ENCODE results near the gene SYCE3. TPM values are rescaled to one million over a fixed set of nuclear protein-coding genes. Genes with fewer than 3 reads are reported as not detected.

The SYCE3 gene
- total RNA-seq, 1 donor from 2014 or later: not detected

- peak; percentile 71 for DNase-seq (ENCODE audit: low read depth)
Measured at GRCh38 chr22:50576070-50576469, 13.4 kb upstream of the SYCE3 start.

DNA sequence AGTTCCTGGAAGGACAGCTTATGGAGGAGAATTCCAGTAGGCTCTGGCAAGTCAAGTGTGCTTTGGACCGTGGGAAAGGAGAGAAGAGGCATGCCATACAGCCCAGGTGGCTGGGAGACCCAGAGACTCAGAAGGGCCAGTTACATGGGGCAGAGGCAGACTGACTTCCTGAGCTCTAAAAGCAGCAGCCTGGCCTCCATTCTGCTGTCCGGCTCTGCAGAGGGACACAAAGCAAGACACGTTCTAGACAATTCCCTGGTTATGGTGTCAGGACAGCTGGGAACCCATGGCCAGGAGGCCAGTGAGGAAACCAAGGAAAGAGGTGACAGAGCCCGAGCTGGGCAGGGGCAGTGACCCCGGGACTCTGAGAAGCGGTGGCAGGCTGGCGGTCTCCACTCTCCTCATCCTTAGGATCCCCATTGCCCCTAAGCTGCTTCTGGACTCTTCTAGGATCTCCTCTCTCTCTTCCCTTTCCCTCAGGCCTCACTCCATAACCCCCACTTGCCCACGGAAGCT, 12.8 kb upstream of the SYCE3 start:
- DNase-seq (ENCODE audit: low read depth): no peak

GRCh38 chr22:50574383-50574755, 11.7 kb upstream of the SYCE3 start:
- no peak for DNase-seq (ENCODE audit: low read depth)

GRCh38 chr22:50573491-50574382, 11.0 kb upstream of the SYCE3 start:
- no peak for DNase-seq (ENCODE audit: low read depth)

- no peak for DNase-seq (ENCODE audit: low read depth)
Measured at GRCh38 chr22:50572965-50573364, 10.2 kb upstream of the SYCE3 start.

DNA sequence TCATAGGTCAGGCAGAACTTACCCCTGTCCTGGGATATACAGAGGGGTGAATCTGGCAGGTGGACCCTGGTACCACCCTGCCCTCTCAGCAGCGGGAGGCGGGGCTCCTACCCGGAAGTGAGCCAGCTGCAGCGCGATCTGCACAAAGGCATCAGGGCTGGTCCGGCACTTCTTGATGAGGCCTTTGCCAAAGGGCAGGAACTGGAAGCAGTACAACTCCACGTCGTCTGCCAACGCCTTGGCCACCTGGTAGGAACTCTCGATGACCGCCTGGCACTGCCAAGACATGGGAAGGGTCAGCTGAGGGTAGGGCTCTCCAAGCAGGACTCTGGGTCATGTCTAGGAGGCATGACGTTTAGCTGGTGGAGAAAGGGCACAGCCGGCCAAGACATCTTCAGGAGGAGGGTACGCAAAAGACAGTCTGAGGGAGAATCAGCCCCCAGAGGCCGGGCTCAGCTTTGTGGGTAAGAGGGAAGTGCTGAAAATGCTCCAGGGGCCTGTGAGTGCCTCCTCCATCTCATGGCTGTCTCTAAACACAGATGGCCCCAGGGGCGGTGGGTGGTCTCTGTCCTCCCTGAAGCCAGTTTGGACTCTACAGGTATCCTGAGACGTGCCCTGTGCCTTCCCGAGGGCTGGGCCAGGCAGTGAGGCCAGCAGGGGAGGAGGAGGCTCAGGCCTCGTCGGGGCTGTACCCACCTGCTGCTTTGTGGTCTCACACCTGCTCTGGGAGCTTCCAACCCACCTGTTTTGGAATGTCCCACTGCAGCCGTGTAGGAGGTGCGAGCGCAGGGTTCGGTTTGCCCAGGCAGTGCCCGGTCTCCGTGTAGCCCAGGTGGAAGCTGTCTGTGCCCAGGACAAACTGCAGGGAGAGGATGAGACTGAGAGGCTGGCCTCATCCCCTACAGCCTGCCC, 8.8 kb upstream of the SYCE3 start:
- DNase-seq (ENCODE audit: low read depth): no peak

DNA sequence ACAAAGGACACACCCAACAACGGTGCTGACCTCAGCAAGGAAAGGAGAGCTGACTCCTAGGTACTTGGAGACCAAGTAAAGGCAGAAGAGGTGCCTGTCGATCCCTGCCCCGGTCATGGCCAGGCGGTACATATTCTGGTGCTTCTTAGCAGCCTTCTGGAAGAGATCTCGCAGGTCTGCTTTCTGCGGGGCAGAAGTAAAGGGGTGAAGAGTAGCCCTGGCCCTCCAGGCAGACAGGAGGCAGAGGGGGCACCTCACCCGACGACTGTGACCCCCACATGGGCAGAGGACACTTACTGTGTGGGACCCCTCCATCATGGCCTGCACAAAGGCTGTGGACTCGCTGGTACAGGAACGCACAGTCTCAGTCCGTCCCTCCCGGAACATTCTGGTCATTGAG, 8.1 kb upstream of the SYCE3 start:
- DNase-seq (ENCODE audit: low read depth): no peak

DNA sequence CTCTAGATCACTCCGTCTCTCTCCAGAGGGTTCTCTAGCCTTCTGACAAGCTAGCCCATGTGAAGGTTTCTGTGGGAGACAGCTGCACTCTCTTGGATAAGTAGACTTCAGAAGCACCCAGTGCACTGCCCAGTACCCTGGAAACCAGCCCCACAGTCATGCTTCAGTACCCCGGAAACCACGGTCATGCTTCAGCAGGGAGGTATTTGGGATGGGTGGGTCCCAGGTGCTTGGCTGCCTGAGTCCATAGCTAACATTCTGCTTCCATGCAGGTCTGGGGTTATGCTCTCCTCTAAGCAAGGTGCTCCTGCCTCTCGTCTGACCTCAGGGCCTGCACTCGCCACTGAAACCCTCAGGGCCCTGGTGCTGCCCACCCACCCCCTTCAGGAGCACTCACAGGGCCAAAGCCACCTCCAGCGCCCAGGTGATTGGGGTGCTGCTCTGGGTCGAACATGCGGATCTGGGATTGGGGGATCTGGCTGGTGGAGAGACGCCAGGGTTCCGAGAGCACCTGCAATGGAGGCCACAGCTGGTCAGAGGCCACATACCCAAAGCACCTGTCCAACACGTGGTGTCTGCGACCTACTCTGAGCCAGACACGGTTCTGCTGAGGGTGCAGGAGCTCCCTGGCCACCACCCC, 7.3 kb upstream of the SYCE3 start:
- peak; percentile 61 for DNase-seq (ENCODE audit: low read depth)

- DNase-seq (ENCODE audit: low read depth): peak; percentile 20
Measured at GRCh38 chr22:50569041-50569459, 6.3 kb upstream of the SYCE3 start.

- DNase-seq (ENCODE audit: low read depth): peak; percentile 23
Measured at GRCh38 chr22:50568626-50569025, 5.9 kb upstream of the SYCE3 start.

DNA sequence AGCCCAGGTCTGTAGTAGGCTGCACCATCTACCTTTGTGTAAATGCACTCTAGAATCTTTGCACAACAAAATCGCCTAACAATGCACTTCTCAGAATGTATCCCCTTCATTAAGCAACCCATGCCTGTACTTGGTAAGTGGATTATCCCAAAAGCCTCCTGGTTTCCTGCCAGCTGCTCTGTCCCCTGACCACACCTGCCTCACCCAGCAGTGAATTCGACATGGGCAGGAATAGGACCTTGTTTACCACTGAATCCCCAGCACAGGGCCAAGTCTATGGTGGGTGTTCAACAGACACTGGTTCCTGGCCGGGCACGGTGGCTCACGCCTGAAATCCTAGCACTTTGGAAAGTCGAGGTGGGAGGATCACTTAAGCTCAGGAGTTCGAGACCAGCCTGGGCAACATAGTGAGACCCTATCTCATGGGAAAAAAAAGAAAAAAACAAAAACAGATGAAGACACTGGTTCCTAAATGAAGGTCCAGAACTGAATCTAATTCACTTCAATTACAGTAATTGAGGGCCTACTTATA, 5.1 kb upstream of the SYCE3 start:
- no peak for DNase-seq (ENCODE audit: low read depth)

- no peak for DNase-seq (ENCODE audit: low read depth)
Measured at GRCh38 chr22:50564289-50564688, 1.6 kb upstream of the SYCE3 start.

DNA sequence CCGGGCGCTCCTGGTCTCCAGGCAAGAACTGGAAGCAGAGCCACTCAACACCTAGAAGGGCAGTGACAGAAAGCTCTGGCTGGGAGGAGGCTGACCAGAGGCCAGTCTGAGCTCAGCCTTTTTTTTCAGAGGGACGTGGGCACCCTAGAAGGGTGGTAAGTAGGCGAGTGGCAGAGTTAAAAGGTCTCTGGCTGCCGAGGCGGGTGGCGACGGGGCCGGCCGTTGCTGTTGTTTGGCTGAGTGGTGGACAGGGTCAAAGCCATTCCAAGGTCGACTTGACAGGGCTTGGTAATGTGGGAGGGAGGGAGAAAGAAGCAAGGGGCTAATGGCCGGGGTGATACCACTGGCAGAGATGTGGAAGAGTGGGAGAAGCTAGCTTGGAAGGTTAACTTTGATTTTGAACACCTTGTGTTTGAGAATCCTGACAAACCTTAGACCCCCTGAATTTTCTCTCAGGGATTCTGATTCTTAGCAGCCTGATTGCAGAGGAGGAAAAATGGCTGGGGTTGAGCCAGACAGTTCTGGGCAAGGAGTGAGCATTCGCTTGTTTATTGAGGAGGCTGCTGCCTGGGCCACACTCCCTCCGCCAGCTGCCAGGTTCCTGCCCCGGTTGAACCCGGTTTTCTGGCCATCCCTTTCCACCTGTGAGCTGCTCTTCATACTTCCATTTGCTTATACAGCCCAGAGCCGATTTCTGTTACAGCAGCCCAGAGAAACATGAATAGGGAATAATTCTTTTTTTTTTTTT, 868 bp upstream of the SYCE3 start:
- no peak for DNase-seq (ENCODE audit: low read depth)

GRCh38 chr22:50561401-50562358, 1.0 kb downstream of the SYCE3 start:
- no peak for DNase-seq (ENCODE audit: low read depth)

GRCh38 chr22:50560034-50560433, 2.7 kb downstream of the SYCE3 start:
- no peak for DNase-seq (ENCODE audit: low read depth)

- no peak for DNase-seq (ENCODE audit: low read depth)
Measured at GRCh38 chr22:50556703-50557102, 6.0 kb downstream of the SYCE3 start.

DNA sequence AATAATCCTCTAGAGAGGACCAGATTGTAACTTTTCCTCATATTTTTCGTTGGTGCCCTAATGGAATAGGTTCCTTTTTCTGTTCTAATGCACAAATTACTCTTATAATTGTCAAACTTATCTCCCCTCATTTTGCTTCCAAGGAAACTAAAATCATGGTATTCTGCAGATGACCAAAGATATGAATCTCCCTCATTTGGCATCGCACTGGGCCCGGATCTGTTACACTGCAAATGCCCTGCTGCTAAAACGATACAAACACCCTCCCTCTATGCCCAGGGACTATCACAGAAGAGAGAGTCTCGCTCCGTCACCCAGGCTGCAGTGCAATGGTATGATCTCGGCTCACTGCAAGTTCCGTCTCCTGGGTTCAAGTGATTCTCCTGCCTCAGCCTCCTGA, 9.4 kb downstream of the SYCE3 start:
- DNase-seq (ENCODE audit: low read depth): no peak

- DNase-seq (ENCODE audit: low read depth): no peak
Measured at GRCh38 chr22:50551160-50551752, 11.5 kb downstream of the SYCE3 start.

DNA sequence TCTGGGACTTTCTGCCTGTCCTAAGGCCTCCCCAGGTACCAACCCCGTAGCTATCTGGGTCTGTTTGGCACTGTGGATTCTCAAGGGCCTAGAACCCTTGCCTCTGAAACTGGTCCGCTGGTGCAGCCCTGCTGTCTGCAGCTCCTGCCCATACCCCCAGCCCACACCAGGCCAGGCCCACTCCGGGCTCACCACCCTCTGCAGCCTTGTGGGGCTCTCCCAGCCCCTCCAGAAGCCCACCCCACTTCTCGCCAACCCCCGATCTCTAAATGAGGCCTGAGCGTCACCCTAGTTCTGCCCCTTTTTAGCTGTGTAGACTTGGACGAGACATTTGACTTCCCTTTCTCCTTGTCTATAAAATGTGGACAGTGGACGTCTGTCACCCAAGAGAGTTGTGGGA, 12.3 kb downstream of the SYCE3 start:
- no peak for DNase-seq (ENCODE audit: low read depth)

Measured in renal cortical epithelial cell (primary cell).